BE2C (cell line): Measurements from ENCODE around the gene KRCC1.

Experiments
- DNase-seq: peaks from one replicate; pipeline ENCODE4 v3.0.0-alpha.2; 2020
- H3K27me3 ChIP-seq: fragments of 250-450 bp; sonication (Bioruptor Pico); 2 replicates; pipeline ENCODE4 v1.5.1; 2020; ENCODE audit warnings: mild to moderate bottlenecking
- H3K36me3 ChIP-seq: fragments of 250-450 bp; sonication (Bioruptor Pico); 2 replicates; pipeline ENCODE4 v1.5.1; 2020; ENCODE audit warnings: mild to moderate bottlenecking
- H3K4me1 ChIP-seq: fragments of 250-450 bp; sonication (Bioruptor Pico); 2 replicates; pipeline ENCODE4 v1.5.1; 2020
- H3K4me3 ChIP-seq: 2 replicates; pipeline ENCODE4 v1.5.1; 2011; ENCODE audit warnings: low read depth, low read length
- H3K9me3 ChIP-seq: fragments of 250-450 bp; sonication (Bioruptor Pico); 2 replicates; pipeline ENCODE4 v1.5.1; 2020
- TF ChIP-seq, protein P1 (sequence below): IDR thresholded peaks from 2 replicates; pipeline ENCODE4 v1.5.1; 2012; ENCODE audit warnings: mild to moderate bottlenecking, low read depth, low read length

The KRCC1 gene

DNA sequence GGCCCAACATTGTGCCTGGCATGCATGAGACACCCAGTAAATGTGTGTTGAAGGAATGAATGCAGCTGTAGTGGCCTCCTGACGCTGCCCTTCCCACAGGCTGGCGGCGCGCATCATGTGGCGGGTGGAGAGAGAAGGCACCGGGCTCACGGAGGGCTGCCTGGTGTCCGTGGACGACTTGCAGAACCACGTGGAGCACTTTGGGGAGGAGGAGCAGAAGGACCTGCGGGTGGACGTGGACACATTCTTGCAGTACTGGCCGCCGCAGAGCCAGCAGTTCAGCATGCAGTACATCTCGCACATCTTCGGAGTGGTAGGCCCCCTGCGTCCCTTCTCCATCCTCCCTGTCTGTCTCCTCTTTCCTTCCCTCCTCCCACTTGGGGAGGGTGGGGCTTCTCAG lies 32.2 kb upstream of the KRCC1 start:
- TF ChIP-seq, protein P1, sequence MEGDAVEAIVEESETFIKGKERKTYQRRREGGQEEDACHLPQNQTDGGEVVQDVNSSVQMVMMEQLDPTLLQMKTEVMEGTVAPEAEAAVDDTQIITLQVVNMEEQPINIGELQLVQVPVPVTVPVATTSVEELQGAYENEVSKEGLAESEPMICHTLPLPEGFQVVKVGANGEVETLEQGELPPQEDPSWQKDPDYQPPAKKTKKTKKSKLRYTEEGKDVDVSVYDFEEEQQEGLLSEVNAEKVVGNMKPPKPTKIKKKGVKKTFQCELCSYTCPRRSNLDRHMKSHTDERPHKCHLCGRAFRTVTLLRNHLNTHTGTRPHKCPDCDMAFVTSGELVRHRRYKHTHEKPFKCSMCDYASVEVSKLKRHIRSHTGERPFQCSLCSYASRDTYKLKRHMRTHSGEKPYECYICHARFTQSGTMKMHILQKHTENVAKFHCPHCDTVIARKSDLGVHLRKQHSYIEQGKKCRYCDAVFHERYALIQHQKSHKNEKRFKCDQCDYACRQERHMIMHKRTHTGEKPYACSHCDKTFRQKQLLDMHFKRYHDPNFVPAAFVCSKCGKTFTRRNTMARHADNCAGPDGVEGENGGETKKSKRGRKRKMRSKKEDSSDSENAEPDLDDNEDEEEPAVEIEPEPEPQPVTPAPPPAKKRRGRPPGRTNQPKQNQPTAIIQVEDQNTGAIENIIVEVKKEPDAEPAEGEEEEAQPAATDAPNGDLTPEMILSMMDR = no peak
- Histone ChIP-seq H3K4me3 (no peak overlapping the region), H3K4me1 (no peaks in the 10 kb centered on the region), H3K27me3 (no peaks in the 10 kb centered on the region), H3K9me3 (no peaks in the 10 kb centered on the region), H3K36me3 (no peaks in the 10 kb centered on the region)
- DNase-seq = no peak

DNA sequence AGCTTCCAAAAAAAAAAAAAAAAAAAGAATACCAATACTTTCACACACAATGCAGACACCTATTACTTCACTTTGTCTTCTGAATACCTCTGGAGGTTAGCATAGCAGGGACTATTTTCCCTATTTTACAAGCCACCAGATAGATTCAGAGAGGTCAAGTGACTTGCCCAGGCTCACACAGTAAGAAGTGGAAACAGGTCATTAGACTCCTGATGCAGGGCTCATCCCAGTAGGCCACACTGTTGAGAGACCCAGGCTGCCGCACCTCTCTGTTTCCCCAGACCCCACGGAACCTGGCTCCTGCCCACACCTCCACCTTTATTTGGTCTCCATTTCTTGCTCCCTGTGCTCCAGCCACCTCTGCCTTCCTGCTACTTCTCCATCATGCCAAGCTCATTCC lies 31.5 kb upstream of the KRCC1 start:
- H3K4me1 ChIP-seq = no peaks in the 10 kb centered on the region
- no peaks in the 10 kb centered on the region for H3K36me3 ChIP-seq
- TF ChIP-seq, protein P1 = no peak
- H3K27me3 ChIP-seq = no peaks in the 10 kb centered on the region
- no peak for DNase-seq
- no peak overlapping the region for H3K4me3 ChIP-seq
- no peaks in the 10 kb centered on the region for H3K9me3 ChIP-seq

DNA sequence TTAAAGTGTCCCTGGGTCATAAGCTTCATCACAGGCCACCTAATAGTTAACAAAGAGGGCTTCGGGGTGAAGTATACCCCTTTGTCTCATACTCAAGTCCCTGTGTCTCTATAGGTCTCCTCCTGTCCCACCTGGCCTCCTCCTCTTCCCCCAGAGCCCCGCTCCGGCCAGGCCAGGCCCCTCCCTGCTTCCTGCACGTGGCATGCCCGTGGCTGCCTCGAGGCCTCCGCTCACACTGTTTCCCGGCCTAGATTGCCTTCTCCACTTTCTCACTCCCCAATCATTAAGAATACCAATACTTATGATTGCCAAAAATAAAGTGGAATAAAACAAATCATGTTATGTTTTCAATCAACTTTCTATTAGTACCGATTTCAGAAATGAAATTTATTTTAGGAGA lies 30.8 kb upstream of the KRCC1 start:
- TF ChIP-seq, protein P1 = no peak
- Histone ChIP-seq H3K4me1 (no peaks in the 10 kb centered on the region), H3K36me3 (no peaks in the 10 kb centered on the region), H3K27me3 (no peaks in the 10 kb centered on the region), H3K4me3 (no peak overlapping the region), H3K9me3 (no peaks in the 10 kb centered on the region)
- DNase-seq = no peak

DNA sequence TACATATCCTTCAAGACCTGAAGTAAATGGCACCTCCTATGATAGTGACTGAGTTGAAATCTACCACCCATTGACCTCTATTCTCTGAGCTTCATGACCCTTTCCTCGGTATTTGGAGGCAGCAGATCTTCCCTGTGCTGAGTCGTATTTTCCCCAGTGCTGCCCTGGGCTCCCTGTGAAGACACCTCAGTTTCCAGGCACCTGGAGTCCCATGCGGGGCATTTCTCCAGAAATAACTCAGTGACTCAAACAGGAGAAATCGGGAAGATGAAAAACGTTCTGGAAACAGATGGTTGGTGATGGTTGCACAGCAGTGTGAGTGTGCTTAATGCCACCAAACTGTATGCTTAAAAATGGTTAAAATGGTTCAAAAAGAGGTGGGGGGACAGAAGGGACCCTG lies 30.0 kb upstream of the KRCC1 start:
- Histone ChIP-seq H3K4me3 (no peak overlapping the region), H3K27me3 (no peaks in the 10 kb centered on the region), H3K9me3 (no peaks in the 10 kb centered on the region), H3K4me1 (no peaks in the 10 kb centered on the region), H3K36me3 (no peaks in the 10 kb centered on the region)
- no peak for DNase-seq
- TF ChIP-seq, protein P1 = no peak

DNA sequence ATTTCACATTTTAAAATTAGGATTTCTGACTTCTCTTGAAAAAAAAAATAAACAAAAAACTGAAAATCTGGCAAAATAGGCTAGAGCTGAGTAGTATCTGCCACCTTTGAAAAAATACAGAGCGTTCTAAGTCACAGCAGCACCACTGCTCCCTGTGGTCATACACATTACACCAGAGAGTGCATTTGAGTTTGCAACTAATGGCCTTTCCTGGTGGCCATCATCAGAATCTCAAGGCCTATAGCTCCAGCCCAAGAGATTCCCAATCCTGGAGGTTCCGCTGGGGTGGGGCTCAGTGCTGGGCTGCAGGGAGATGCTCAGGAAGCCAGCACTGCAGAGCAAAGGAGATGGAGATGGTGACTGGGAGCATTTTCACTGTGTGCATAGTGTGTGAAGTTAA lies 29.5 kb upstream of the KRCC1 start:
- H3K9me3 ChIP-seq = no peaks in the 10 kb centered on the region
- TF ChIP-seq, protein P1 = no peak
- no peaks in the 10 kb centered on the region for H3K4me1 ChIP-seq
- H3K27me3 ChIP-seq = no peaks in the 10 kb centered on the region
- H3K36me3 ChIP-seq = no peaks in the 10 kb centered on the region
- no peak overlapping the region for H3K4me3 ChIP-seq
- DNase-seq = no peak

DNA sequence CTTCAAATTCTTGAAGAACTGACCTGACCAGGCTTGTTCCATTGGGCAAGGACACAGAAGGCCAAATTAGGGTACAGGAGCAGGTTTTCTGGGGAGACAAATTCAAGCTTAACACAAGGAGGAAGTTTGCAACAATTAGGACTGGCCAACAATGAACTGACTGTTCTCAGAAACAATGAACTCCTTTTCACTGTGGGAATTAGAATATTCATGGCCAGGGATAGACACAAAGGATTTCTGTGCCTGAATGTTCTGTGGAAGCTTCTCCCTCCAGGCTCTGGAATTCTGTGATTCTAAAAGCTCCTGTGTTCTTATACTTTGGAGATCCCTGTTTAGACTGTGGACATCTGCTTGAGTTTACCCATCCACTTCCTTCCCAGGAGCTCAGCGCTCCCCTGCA lies 27.2 kb upstream of the KRCC1 start:
- Histone ChIP-seq H3K9me3 (no peaks in the 10 kb centered on the region), H3K4me1 (peaks cover 5% of the 10 kb centered on the region; the same call in 1 of the 2 replicates), H3K36me3 (no peaks in the 10 kb centered on the region), H3K27me3 (no peaks in the 10 kb centered on the region), H3K4me3 (no peak overlapping the region)
- no peak for DNase-seq
- TF ChIP-seq, protein P1 = no peak
